ENCODE measurements around the gene CNPY3.

Gene CNPY3

GRCh38 chr6:42971746-42972327 is 42.6 kb downstream of the CNPY3 start:
- H3K27ac Mint-ChIP-seq: no peak overlapping the region
- peaks cover 43% of the 10 kb centered on the region for H3K4me1 Mint-ChIP-seq (ENCODE audit: low read depth)
- peaks cover 3% of the 10 kb centered on the region for H3K36me3 Mint-ChIP-seq (ENCODE audit: low read depth)
- no peaks in the 10 kb centered on the region for H3K9me3 Mint-ChIP-seq
- H3K4me3 Mint-ChIP-seq: no peak overlapping the region
- no peaks in the 10 kb centered on the region for H3K27me3 Mint-ChIP-seq

- no peak overlapping the region for H3K27ac Mint-ChIP-seq
- H3K27me3 Mint-ChIP-seq: no peaks in the 10 kb centered on the region
- peaks cover 13% of the 10 kb centered on the region for H3K36me3 Mint-ChIP-seq (ENCODE audit: low read depth)
- H3K9me3 Mint-ChIP-seq: no peaks in the 10 kb centered on the region
- no peak overlapping the region for H3K4me3 Mint-ChIP-seq
- peaks cover 55% of the 10 kb centered on the region for H3K4me1 Mint-ChIP-seq (ENCODE audit: low read depth)
Observed at GRCh38 chr6:42973926-42974325, 44.6 kb downstream of the CNPY3 start.

GRCh38 chr6:42974919-42975505 is 45.7 kb downstream of the CNPY3 start:
- Mint-ChIP-seq H3K36me3 (ENCODE audit: low read depth) (peaks cover 13% of the 10 kb centered on the region), H3K27ac (peak overlapping the region; percentile 80), H3K4me3 (no peak overlapping the region), H3K27me3 (no peaks in the 10 kb centered on the region), H3K9me3 (no peaks in the 10 kb centered on the region), H3K4me1 (ENCODE audit: low read depth) (peaks cover 64% of the 10 kb centered on the region)

GRCh38 chr6:42978487-42978838 is 49.2 kb downstream of the CNPY3 start:
- Mint-ChIP-seq H3K9me3 (no peaks in the 10 kb centered on the region), H3K36me3 (ENCODE audit: low read depth) (peaks cover 13% of the 10 kb centered on the region), H3K4me1 (ENCODE audit: low read depth) (peaks cover 59% of the 10 kb centered on the region), H3K4me3 (peak overlapping the region; percentile 93), H3K27me3 (no peaks in the 10 kb centered on the region), H3K27ac (peak overlapping the region; percentile 92)

GRCh38 chr6:42978839-42979522 is 49.7 kb downstream of the CNPY3 start, which contains the start of gene PEX6:
PEX6 (minus strand) TSS chr6:42979181; CDS start chr6:42979150, 31 bp downstream.
- Mint-ChIP-seq H3K27me3 (no peaks in the 10 kb centered on the region), H3K36me3 (ENCODE audit: low read depth) (peaks cover 13% of the 10 kb centered on the region), H3K9me3 (no peaks in the 10 kb centered on the region), H3K4me1 (ENCODE audit: low read depth) (peaks cover 60% of the 10 kb centered on the region), H3K27ac (peak within 1 kb of the TSS; percentile 98), H3K4me3 (peak within 1 kb of the TSS; percentile 95)

- H3K4me3 Mint-ChIP-seq: peak overlapping the region; percentile 95
- peak overlapping the region; percentile 98 for H3K27ac Mint-ChIP-seq
- H3K27me3 Mint-ChIP-seq: no peaks in the 10 kb centered on the region
- H3K36me3 Mint-ChIP-seq (ENCODE audit: low read depth): peaks cover 13% of the 10 kb centered on the region
- H3K9me3 Mint-ChIP-seq: no peaks in the 10 kb centered on the region
- H3K4me1 Mint-ChIP-seq (ENCODE audit: low read depth): peaks cover 58% of the 10 kb centered on the region
Observed at GRCh38 chr6:42979523-42980177, 50.4 kb downstream of the CNPY3 start.

GRCh38 chr6:42981836-42982235 is 52.6 kb downstream of the CNPY3 start:
- Mint-ChIP-seq H3K36me3 (ENCODE audit: low read depth) (peaks cover 11% of the 10 kb centered on the region), H3K27ac (peak overlapping the region; percentile 36), H3K9me3 (no peaks in the 10 kb centered on the region), H3K4me3 (no peak overlapping the region), H3K4me1 (ENCODE audit: low read depth) (peaks cover 59% of the 10 kb centered on the region), H3K27me3 (no peaks in the 10 kb centered on the region)

- peaks cover 54% of the 10 kb centered on the region for H3K4me1 Mint-ChIP-seq (ENCODE audit: low read depth)
- H3K4me3 Mint-ChIP-seq: peak within 1 kb of the TSS; percentile 90
- H3K9me3 Mint-ChIP-seq: no peaks in the 10 kb centered on the region
- H3K27me3 Mint-ChIP-seq: no peaks in the 10 kb centered on the region
- peaks cover 16% of the 10 kb centered on the region for H3K36me3 Mint-ChIP-seq (ENCODE audit: low read depth)
- H3K27ac Mint-ChIP-seq: peak within 1 kb of the TSS; percentile 87
Observed at GRCh38 chr6:42984001-42984923, 55.0 kb downstream of the CNPY3 start, which contains the start of gene PPP2R5D. PPP2R5D (plus strand) TSS chr6:42984570; CDS start chr6:42984678, 108 bp downstream.

- Mint-ChIP-seq H3K27me3 (no peaks in the 10 kb centered on the region), H3K4me3 (peak overlapping the region; percentile 90), H3K9me3 (no peaks in the 10 kb centered on the region), H3K4me1 (ENCODE audit: low read depth) (peaks cover 47% of the 10 kb centered on the region), H3K27ac (peak overlapping the region; percentile 80), H3K36me3 (ENCODE audit: low read depth) (peaks cover 23% of the 10 kb centered on the region)
Observed at GRCh38 chr6:42984924-42985475, 55.7 kb downstream of the CNPY3 start.

- H3K27me3 Mint-ChIP-seq: no peaks in the 10 kb centered on the region
- H3K4me1 Mint-ChIP-seq (ENCODE audit: low read depth): peaks cover 35% of the 10 kb centered on the region
- no peaks in the 10 kb centered on the region for H3K9me3 Mint-ChIP-seq
- H3K36me3 Mint-ChIP-seq (ENCODE audit: low read depth): peaks cover 34% of the 10 kb centered on the region
- no peak overlapping the region for H3K27ac Mint-ChIP-seq
- H3K4me3 Mint-ChIP-seq: no peak overlapping the region
Observed at GRCh38 chr6:42987533-42988451, 58.5 kb downstream of the CNPY3 start.

GRCh38 chr6:42988486-42989020 is 59.3 kb downstream of the CNPY3 start:
- Mint-ChIP-seq H3K4me1 (ENCODE audit: low read depth) (peaks cover 35% of the 10 kb centered on the region), H3K27me3 (no peaks in the 10 kb centered on the region), H3K36me3 (ENCODE audit: low read depth) (peaks cover 34% of the 10 kb centered on the region), H3K4me3 (no peak overlapping the region), H3K27ac (no peak overlapping the region), H3K9me3 (no peaks in the 10 kb centered on the region)

Data from stimulated activated naive CD8-positive, alpha-beta T cell treated with anti-CD3 and anti-CD28 coated beads, Interleukin-15, Interleukin-2, amounts not matched to agents 100 ng/mL and 50 ng/mL, for 24 hours (primary cell).